NCI-H526 (cell line): ENCODE results near the gene PLAU.
A peak's percentile ranks its signal among the peaks of the same experiment; 100 is the strongest.
"Not testable (repeated sequence)": the region's sequence is repeated elsewhere in the genome, so short reads cannot be mapped to it uniquely, and the experiment has no call there.

Source experiments
- DNase-seq, 2 experiments: peaks; one replicate each; lab custom pipeline; 2025; lab: John Stamatoyannopoulos, UW

Gene PLAU

GRCh38 chr10:73898730-73899410, 12.1 kb upstream of the PLAU start:
- no peak for DNase-seq

GRCh38 chr10:73899423-73899822, 11.5 kb upstream of the PLAU start:
- no peak for DNase-seq

GRCh38 chr10:73900064-73900463, 10.9 kb upstream of the PLAU start:
- no peak for DNase-seq

GRCh38 chr10:73901261-73901660, 9.7 kb upstream of the PLAU start:
- no peak for DNase-seq

GRCh38 chr10:73902351-73902750, 8.6 kb upstream of the PLAU start:
- DNase-seq: no peak

- DNase-seq: no peak
Measured at GRCh38 chr10:73905256-73906020, 5.5 kb upstream of the PLAU start.

- peak; percentile 10 to 16 for DNase-seq
Measured at GRCh38 chr10:73906524-73907447, 4.1 kb upstream of the PLAU start.

GRCh38 chr10:73907841-73908517, 3.0 kb upstream of the PLAU start:
- DNase-seq: no peak

- DNase-seq: no peak
Measured at GRCh38 chr10:73908853-73909539, 1.9 kb upstream of the PLAU start.

- no peak for DNase-seq
Measured at GRCh38 chr10:73909540-73910115, 1.3 kb upstream of the PLAU start.

- peak in 1 of 2 experiments; percentile 37 for DNase-seq
Measured at GRCh38 chr10:73910401-73910763, 550 bp upstream of the PLAU start.

GRCh38 chr10:73911553-73912004, 647 bp downstream of the PLAU start:
- DNase-seq: no peak

GRCh38 chr10:73914036-73914435, 3.1 kb downstream of the PLAU start:
- DNase-seq: no peak

GRCh38 chr10:73915206-73915851, 4.4 kb downstream of the PLAU start:
- peak in 1 of 2 experiments; percentile 30 for DNase-seq

- no peak for DNase-seq
Measured at GRCh38 chr10:73916761-73917470, 6.0 kb downstream of the PLAU start.

GRCh38 chr10:73917566-73918305, 6.8 kb downstream of the PLAU start:
- DNase-seq: no peak

- DNase-seq: not testable (repeated sequence)
Measured at GRCh38 chr10:73919481-73919880, 8.5 kb downstream of the PLAU start.

- DNase-seq: no peak
Measured at GRCh38 chr10:73920089-73920488, 9.2 kb downstream of the PLAU start.
